GM12874 (cell line): Measurements from ENCODE around the gene RARA.

Experiments
- TF ChIP-seq, protein P1 (sequence below): IDR thresholded peaks from 2 replicates; pipeline ENCODE4 v1.5.1; 2011; ENCODE audit warnings: low read depth, mild to moderate bottlenecking, control low read depth, low read length, moderate library complexity; ENCODE audit not compliant: insufficient read depth

RARA gene

DNA sequence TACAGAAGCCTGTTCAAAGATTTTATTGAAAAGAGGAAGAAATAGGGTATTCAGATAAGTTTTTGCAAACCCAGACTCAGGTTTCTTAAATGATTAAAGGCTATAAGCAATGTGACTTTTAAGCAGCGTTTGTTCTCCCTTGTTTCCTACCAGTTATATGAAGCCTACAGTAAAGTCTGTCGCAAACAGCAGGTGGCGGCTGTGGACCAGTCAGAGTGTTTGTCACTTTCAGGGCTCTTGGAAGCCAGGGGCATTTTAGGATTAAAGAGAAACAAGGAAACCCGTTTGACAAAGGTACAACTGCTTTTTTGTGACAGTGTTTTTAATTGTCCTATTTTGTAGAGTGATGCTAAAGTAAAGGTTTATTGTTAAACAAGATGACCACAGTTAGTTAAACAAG, 7.7 kb upstream of the RARA start:
- TF ChIP-seq, protein P1, sequence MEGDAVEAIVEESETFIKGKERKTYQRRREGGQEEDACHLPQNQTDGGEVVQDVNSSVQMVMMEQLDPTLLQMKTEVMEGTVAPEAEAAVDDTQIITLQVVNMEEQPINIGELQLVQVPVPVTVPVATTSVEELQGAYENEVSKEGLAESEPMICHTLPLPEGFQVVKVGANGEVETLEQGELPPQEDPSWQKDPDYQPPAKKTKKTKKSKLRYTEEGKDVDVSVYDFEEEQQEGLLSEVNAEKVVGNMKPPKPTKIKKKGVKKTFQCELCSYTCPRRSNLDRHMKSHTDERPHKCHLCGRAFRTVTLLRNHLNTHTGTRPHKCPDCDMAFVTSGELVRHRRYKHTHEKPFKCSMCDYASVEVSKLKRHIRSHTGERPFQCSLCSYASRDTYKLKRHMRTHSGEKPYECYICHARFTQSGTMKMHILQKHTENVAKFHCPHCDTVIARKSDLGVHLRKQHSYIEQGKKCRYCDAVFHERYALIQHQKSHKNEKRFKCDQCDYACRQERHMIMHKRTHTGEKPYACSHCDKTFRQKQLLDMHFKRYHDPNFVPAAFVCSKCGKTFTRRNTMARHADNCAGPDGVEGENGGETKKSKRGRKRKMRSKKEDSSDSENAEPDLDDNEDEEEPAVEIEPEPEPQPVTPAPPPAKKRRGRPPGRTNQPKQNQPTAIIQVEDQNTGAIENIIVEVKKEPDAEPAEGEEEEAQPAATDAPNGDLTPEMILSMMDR: 0 out of 2 replicates have a peak, but pooled peaks have one; percentile 8

DNA sequence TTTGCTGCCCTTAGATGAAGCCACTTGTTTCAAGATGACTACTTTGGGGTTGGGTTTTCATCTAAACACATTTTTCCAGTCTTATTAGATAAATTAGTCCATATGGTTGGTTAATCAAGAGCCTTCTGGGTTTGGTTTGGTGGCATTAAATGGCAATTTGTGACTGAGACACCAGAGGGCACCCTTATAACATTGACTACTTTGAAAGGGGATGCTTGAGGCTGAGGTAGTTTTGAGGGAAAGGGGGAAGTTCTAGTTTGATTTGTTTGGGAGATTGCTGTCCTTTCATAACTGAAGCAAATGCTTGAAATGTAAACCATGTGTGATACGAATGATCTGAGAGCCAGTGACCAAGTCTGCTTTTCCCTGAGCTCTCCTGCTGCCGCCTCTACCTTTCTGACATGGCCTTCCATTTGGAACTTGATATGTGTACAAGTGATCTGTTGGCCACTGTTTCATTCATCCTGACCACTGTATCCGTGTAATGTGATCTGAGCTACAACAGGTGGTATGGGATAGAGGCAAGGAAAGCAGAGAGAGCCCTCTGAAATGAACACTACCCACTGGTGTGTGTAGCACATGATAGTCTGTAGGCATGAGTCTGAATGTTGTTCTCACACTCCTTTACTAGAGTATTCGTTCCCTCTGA, 5.8 kb upstream of the RARA start:
- TF ChIP-seq, protein P1: peak; percentile 55; the same call in 1 of the 2 replicates

DNA sequence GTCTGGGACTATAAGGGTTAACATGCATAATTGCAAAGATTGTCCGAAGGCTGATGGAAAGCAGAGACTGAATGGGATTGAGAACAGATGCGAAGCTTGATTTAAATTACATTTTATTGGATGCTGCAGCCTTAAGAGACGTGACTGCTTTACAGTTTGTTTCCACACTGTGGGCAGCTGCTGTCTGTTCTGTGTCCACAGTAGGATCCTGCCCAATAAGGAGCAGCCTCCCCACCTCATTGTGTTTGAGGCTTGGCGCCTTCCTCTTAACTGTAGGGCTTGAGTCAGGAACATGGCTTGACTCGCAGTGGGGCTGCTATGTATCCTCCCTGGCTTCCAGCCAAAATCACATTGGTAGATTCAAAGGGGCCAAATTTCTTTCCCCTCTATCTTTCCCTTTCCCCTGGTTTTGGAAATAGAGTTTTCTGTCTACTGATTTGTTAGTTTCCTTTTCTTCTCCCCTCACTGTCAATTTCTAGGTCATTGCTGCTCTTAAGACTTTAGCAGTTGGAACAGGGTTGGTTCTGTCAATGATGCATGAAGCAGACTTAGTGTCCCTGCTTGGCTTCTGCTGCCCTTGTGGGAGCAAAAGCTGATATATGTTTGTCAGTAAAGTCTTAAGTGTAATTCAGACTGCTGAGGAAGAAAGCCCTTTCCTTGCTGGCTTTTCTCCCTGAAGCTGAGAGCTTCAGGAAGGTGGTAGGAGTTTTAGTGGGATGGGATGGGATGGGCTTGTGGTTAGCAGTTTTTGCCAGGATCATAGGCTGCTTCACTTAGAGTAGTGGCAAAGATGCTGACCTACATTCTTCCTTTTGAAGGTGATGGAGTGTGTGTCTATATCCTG, 5.0 kb upstream of the RARA start:
- TF ChIP-seq, protein P1: no peak

DNA sequence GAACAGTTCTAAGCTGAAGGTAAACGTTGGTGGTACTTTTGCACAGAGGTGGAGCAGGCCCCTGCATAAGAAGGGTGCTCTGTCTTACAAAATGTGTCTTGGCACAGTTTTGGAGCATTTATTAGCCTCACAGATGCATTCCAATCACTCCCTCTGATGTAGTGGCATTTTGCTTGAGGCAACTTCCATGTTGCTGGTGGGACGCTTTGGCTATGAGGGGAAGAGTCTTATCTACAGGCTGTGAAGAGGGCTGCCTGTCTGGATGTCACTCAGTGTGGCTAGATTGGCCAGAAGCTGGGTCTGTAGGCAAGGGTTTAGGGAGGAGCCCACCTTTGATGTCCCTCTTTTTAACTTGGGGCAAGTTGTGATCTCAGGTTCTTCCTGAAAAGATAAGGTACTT, 2.6 kb upstream of the RARA start:
- TF ChIP-seq, protein P1: no peak

DNA sequence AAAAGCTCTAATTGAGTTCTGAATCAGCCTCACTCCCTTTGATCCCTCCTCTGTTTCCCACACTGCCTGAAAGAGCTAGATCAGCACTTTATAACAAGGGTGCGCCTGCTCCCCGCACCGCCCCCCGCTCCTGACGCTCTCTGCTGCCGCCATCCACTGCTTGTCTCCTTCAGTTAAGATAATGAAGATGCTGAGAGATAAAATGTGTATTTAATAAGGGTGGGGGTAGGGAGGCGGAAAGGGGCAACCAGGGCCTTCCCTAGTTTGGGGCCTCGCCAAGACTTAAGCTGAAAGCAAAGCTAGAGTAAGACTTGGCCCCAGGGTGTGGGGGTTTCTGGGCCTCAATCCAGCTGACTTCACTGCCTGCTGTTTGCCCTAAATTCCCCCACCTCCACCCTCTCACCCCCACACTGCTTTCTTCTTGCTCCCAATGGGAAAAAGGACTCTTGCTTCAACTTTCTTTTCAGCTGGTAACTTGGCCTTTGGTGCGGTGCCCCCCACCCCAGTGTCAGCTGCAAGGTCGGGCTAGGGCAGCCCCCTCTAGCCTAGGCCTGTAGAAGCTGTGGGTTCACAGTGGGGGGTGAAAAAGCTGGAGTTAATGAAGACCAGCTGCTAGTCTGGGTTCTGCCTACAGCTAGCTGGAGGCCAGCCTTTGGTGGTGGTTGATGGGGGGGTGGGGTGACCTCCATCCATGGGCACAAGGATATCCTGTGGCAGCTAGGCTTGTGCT, 1.8 kb upstream of the RARA start:
- TF ChIP-seq, protein P1: no peak

DNA sequence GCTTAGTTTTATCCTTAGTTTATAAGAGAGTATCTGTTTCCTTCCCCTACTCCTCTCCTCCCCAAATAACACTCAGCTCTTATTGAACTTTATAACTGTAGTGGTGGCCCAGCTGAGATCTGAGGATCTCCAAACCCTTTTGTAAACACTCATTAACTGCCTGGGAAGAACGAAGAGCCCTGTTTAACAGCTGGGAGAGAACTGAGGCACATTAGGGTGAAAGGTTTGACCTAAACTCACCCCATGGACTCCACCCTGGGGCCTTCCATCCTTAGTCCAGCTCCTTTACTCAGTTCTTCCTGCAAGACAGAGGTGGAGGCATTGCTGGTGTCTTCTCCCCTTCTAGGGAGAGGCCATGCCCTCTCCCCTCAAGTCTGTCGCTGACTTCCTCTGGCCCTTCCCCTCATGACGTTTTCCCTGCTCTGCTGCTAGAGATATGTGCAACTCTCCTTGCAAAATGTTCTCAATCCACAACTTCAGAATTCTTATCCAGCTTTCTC, 1.2 kb upstream of the RARA start:
- TF ChIP-seq, protein P1: no peak

DNA sequence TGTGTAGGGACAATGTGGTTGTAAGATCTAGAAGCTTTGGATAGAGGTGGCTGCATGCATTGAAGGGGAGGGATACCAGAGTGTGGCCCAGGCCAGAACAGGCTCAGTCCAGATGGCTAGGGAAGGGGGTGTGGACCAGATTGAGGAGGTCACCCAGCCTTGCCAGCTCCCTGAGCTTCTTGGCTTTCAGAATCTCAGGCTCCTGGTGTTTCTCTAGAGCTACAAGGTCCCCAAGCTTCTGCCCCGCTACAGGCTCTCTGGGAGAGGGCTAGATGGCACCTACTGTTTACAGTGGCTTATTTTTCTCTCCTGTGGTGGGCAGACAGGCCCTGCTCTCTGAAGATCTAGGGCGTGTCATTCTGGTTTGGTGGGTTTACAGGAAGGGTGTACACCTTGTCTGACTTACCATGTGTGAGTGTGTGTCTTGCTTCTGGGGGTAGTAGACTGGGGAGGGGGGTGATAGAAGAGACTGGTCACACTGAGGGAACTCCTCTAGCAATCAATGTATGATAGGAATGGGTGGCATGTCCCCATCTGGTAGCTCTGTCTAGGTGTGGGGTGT, 1.1 kb downstream of the RARA start:
- TF ChIP-seq, protein P1: no peak
